ENCODE data around the gene SEZ6L2. TPM values are rescaled to one million over a fixed set of nuclear protein-coding genes. Genes with fewer than 3 reads are reported as not detected.

The SEZ6L2 gene
- polyA plus RNA-seq, 1 experiment: 19.3 TPM

GRCh38 chr16:29922986-29923501, 23.7 kb upstream of the SEZ6L2 start:
- H3K4me3 ChIP-seq (ENCODE audit: low read depth, low read length): no peak overlapping the region
- no peaks in the 10 kb centered on the region for H3K27me3 ChIP-seq (ENCODE audit: control insufficient read depth, insufficient read depth, low read length)
- ChIA-PET POLR2A (no interaction called here), CTCF (interaction anchor here (1.0 to 1.1 kb wide), 2 partner anchors 13 to 168 kb away, joined by 3 read pairs; partner anchors contain the start of gene TBX6)
- H3K36me3 ChIP-seq (ENCODE audit: control insufficient read depth, insufficient read depth, low read length): no peaks in the 10 kb centered on the region; the same call in 1 of the 2 replicates
- no peak for DNase-seq (ENCODE audit: low read depth)
- TF ChIP-seq CTCF (IDR thresholded peaks at IDR 0.05; ENCODE audit: insufficient read depth, low read depth, low read length): no peak

- DNase-seq (ENCODE audit: low read depth): no peak
- no peaks in the 10 kb centered on the region for H3K27me3 ChIP-seq (ENCODE audit: control insufficient read depth, insufficient read depth, low read length)
- ChIA-PET POLR2A (no interaction called here), CTCF (interaction anchor here (1.0 kb wide), 1 partner anchor 169 kb away, joined by 3 read pairs; the partner anchor contains the start of gene TBX6)
- no peak for TF ChIP-seq CTCF (IDR thresholded peaks at IDR 0.05; ENCODE audit: insufficient read depth, low read depth, low read length)
- no peak overlapping the region for H3K4me3 ChIP-seq (ENCODE audit: low read depth, low read length)
- no peaks in the 10 kb centered on the region; the same call in 1 of the 2 replicates for H3K36me3 ChIP-seq (ENCODE audit: control insufficient read depth, insufficient read depth, low read length)
These were observed 23.0 kb upstream of the SEZ6L2 start for GRCh38 chr16:29922326-29922725.

- no peak for DNase-seq (ENCODE audit: low read depth)
- CTCF ChIA-PET: interaction anchor here (0.6 kb wide), 1 partner anchor 229 kb away, joined by 3 read pairs; no protein-coding TSS in a partner anchor
- H3K27me3 ChIP-seq (ENCODE audit: control insufficient read depth, insufficient read depth, low read length): no peaks in the 10 kb centered on the region
- H3K36me3 ChIP-seq (ENCODE audit: control insufficient read depth, insufficient read depth, low read length): no peaks in the 10 kb centered on the region; the same call in 1 of the 2 replicates
- TF ChIP-seq CTCF (IDR thresholded peaks at IDR 0.05; ENCODE audit: insufficient read depth, low read depth, low read length): no peak
- POLR2A ChIA-PET: no interaction called here
- no peak overlapping the region for H3K4me3 ChIP-seq (ENCODE audit: low read depth, low read length)
These were observed 21.7 kb upstream of the SEZ6L2 start for GRCh38 chr16:29921034-29921385.

- H3K4me3 ChIP-seq (ENCODE audit: low read depth, low read length): no peak overlapping the region
- DNase-seq (ENCODE audit: low read depth): no peak
- H3K27me3 ChIP-seq (ENCODE audit: control insufficient read depth, insufficient read depth, low read length): no peaks in the 10 kb centered on the region
- CTCF ChIA-PET: interaction anchor here (0.6 kb wide), 1 partner anchor 228 kb away, joined by 3 read pairs; no protein-coding TSS in a partner anchor
- POLR2A ChIA-PET: no interaction called here
- no peak for TF ChIP-seq CTCF (IDR thresholded peaks at IDR 0.05; ENCODE audit: insufficient read depth, low read depth, low read length)
- H3K36me3 ChIP-seq (ENCODE audit: control insufficient read depth, insufficient read depth, low read length): no peaks in the 10 kb centered on the region; the same call in 1 of the 2 replicates
These were observed 21.1 kb upstream of the SEZ6L2 start for GRCh38 chr16:29920288-29921033.

GRCh38 chr16:29916979-29917378, 17.6 kb upstream of the SEZ6L2 start:
- TF ChIP-seq CTCF (IDR thresholded peaks at IDR 0.05; ENCODE audit: insufficient read depth, low read depth, low read length): no peak
- no peaks in the 10 kb centered on the region for H3K27me3 ChIP-seq (ENCODE audit: control insufficient read depth, insufficient read depth, low read length)
- ChIA-PET POLR2A (no interaction called here), CTCF (interaction anchor here (1.4 to 2.3 kb wide), 2 partner anchors 9 to 11 kb away, joined by 3 to 14 read pairs; partner anchors contain the start of gene KCTD13)
- no peak overlapping the region for H3K4me3 ChIP-seq (ENCODE audit: low read depth, low read length)
- peaks cover 1% of the 10 kb centered on the region; the same call in 1 of the 2 replicates for H3K36me3 ChIP-seq (ENCODE audit: control insufficient read depth, insufficient read depth, low read length)
- no peak for DNase-seq (ENCODE audit: low read depth)
